GM12878 (cell line): Measurements from ENCODE around the gene SOX6. TPM values are rescaled to one million over a fixed set of nuclear protein-coding genes. Genes with fewer than 3 reads are reported as not detected.

Experiments
- ATAC-seq: fragments of 200-7000 bp; cut with Tn5 transposase; 3 replicates; pipeline ENCODE4 v1.9.1; 2020; ENCODE audit warnings: mild to moderate bottlenecking, moderate library complexity
- BruUV-seq: library from RNA; stranded (reverse); fragments of 400-500 nt; replicated peaks from 2 replicates; lab custom pipeline; 2021; lab: Mats Ljungman, UMichigan
- CTCF ChIA-PET: fragments of 300-600 bp; sonication (Branson Sonifier 250); formaldehyde crosslinking; extraction: SDS; loops from one replicate; lab custom pipeline; 2021; ENCODE audit warnings: inconsistent platforms; lab: Yijun Ruan, JAX
- POLR2A ChIA-PET: fragments of 350-600 bp; formaldehyde crosslinking; extraction: SDS; loops from one replicate; lab custom pipeline; 2021; ENCODE audit warnings: inconsistent platforms; lab: Charles Lee
- RAD21 ChIA-PET: fragments of 300-600 bp; sonication (Branson Sonifier 250); formaldehyde crosslinking; loops from one replicate; lab custom pipeline; 2023; ENCODE audit warnings: antibody characterized with exemption; ENCODE audit not compliant: unreplicated experiment; lab: Charles Lee
- SMC1A ChIA-PET: fragments of 300-600 bp; sonication (Branson Sonifier 250); formaldehyde crosslinking; loops from one replicate; lab custom pipeline; 2023; ENCODE audit not compliant: unreplicated experiment, uncharacterized antibody; lab: Charles Lee
- DNase-seq: peaks from one replicate; pipeline ENCODE4 v3.0.0-alpha.2; 2011; ENCODE audit warnings: low read depth, low spot score
- FAIRE-seq: peaks from 3 replicates; lab custom pipeline; 2011; peaks lifted over from hg19 to GRCh38; lab: Jason Lieb, UNC
- H2AFZ ChIP-seq: 2 replicates; pipeline ENCODE4 v1.6.0; 2011; ENCODE audit warnings: low read depth, low read length, control low read depth; ENCODE audit not compliant: control insufficient read depth
- H3K27ac ChIP-seq: 2 replicates; pipeline ENCODE4 v1.5.1; 2011; ENCODE audit warnings: control low read depth; ENCODE audit not compliant: control insufficient read depth, insufficient read depth
- H3K27me3 ChIP-seq, 2 experiments: replicated peaks in 1 of 2; 2 replicates each; pipeline versions ENCODE4 v1.6.0 to v1.6.1; 2011; ENCODE audit warnings: low read length in 1 of 2; ENCODE audit not compliant: control insufficient read depth in 2 of 2, insufficient read depth in 2 of 2
- H3K36me3 ChIP-seq, 2 experiments: 2 replicates each; pipeline ENCODE4 v1.5.1; 2011; ENCODE audit warnings: low read length in 1 of 2; ENCODE audit not compliant: control insufficient read depth in 2 of 2, insufficient read depth in 2 of 2
- H3K4me1 ChIP-seq: 2 replicates; pipeline ENCODE4 v1.6.1; 2011; ENCODE audit warnings: mild to moderate bottlenecking, low read length, moderate library complexity, mixed read lengths; ENCODE audit not compliant: control insufficient read depth, insufficient read depth
- H3K4me2 ChIP-seq: 2 replicates; pipeline ENCODE4 v1.6.0; 2011; ENCODE audit warnings: control low read depth; ENCODE audit not compliant: control insufficient read depth, insufficient read depth
- H3K4me3 ChIP-seq: fragments of 200-600 bp; sonication (generic); 2 replicates; pipeline ENCODE4 v1.5.1; 2016
- H3K79me2 ChIP-seq: 2 replicates; pipeline ENCODE4 v1.6.0; 2011; ENCODE audit warnings: low read length; ENCODE audit not compliant: control insufficient read depth, insufficient read depth
- H3K9ac ChIP-seq: 2 replicates; pipeline ENCODE4 v1.8.0; 2011; ENCODE audit warnings: low read length, control low read depth, mixed read lengths; ENCODE audit not compliant: control insufficient read depth, insufficient read depth
- H3K9me3 ChIP-seq: replicated peaks from 3 replicates; pipeline ENCODE4 v1.5.1; 2011; ENCODE audit warnings: mild to moderate bottlenecking, low read length; ENCODE audit not compliant: control insufficient read depth, insufficient read depth
- H4K20me1 ChIP-seq: 2 replicates; pipeline ENCODE4 v1.6.0; 2011; ENCODE audit not compliant: control insufficient read depth, insufficient read depth
- CEBPB ChIP-seq, 2 experiments: fragments of 150-350 bp in 1 of 2; IDR thresholded peaks; 2 replicates each; pipeline ENCODE4 v1.6.1; 2012 to 2014; ENCODE audit warnings: low read depth in 2 of 2, low read length in 2 of 2, borderline replicate concordance in 1 of 2, inconsistent platforms in 1 of 2
- CHD1 ChIP-seq: IDR thresholded peaks from 2 replicates; pipeline ENCODE4 v1.6.1; 2012; ENCODE audit warnings: low read depth, low read length, improper control_type of control experiment
- ETV6 ChIP-seq, 2 experiments: fragments of 450-650 bp in 1 of 2; IDR thresholded peaks in 1 of 2; conservative IDR thresholded peaks in 1 of 2; 2 replicates each; pipeline ENCODE4 v1.6.1; 2014; ENCODE audit warnings: antibody characterized with exemption in 1 of 2, borderline replicate concordance in 1 of 2, low read depth in 1 of 2, mild to moderate bottlenecking in 1 of 2, moderate library complexity in 1 of 2
- GATAD2B ChIP-seq: fragments of 450-650 bp; conservative IDR thresholded peaks from 2 replicates; pipeline ENCODE4 v1.6.1; 2017; ENCODE audit warnings: low read depth, mild to moderate bottlenecking, moderate library complexity
- KDM1A ChIP-seq: fragments of 200-600 bp; sonication (generic); IDR thresholded peaks from 2 replicates; pipeline ENCODE4 v1.6.1; 2016; ENCODE audit warnings: borderline replicate concordance
- POLR2AphosphoS2 ChIP-seq: IDR thresholded peaks from 2 replicates; pipeline ENCODE4 v1.6.1; 2011; ENCODE audit warnings: low read depth, mild to moderate bottlenecking, low read length, improper control_type of control experiment, moderate library complexity
- POU2F2 ChIP-seq: IDR thresholded peaks from 3 replicates; pipeline ENCODE4 v1.6.1; 2011; ENCODE audit warnings: low read depth, mild to moderate bottlenecking, low read length, borderline replicate concordance
- SRF ChIP-seq, 2 experiments: IDR thresholded peaks; 2 replicates each; pipeline ENCODE4 v1.6.1; 2011; ENCODE audit warnings: low read depth in 2 of 2, low read length in 2 of 2, mild to moderate bottlenecking in 1 of 2, moderate library complexity in 1 of 2
- TCF7 ChIP-seq: IDR thresholded peaks from 2 replicates; pipeline ENCODE4 v1.6.1; 2014; ENCODE audit warnings: antibody characterized with exemption, borderline replicate concordance
- WGBS: methylation state at CpG from one replicate; pipeline ENCODE4 v1.1.6; 2016; ENCODE audit warnings: low lambda C conversion rate; ENCODE audit not compliant: insufficient replicate concordance, insufficient coverage; ENCODE audit errors: missing lambda C conversion rate; 5-methylcytosine and 5-hydroxymethylcytosine counted together
- in situ Hi-C: fragments of 300-500 bp; cut with MboI; formaldehyde crosslinking; loops from 9 replicates; pipeline ENCODE4 v1.14.3; 2018; ENCODE audit warnings: mixed read lengths
- intact Hi-C: fragments of 100-400 bp; cut with micrococcal nuclease; formaldehyde crosslinking; loops from one replicate; pipeline ENCODE4 v1.14.2; 2022; ENCODE audit not compliant: unreplicated experiment
- polyA plus RNA-seq, 11 experiments: library from polyadenylated mRNA; depleted of rRNA in 4 of 11; unstranded in 6 of 11; stranded (reverse) in 5 of 11; fragments of >200 nt; fragmentation: Nextera tagmentation in 4 of 11; fragmentation: Illumina TruSeq in 1 of 11; extraction: Ambion mirVana in 4 of 11; extraction: Trizol in 1 of 11; gene quantifications; 1 replicate in 1 of 11; 2 replicates in 10 of 11; pipeline versions ENCODE4 v1.2.1 to v1.2.3, GENCODE V29; 2011 to 2016; ENCODE audit warnings: inconsistent platforms in 2 of 11, missing spikeins in 2 of 11, low read depth in 1 of 11
- total RNA-seq, 4 experiments: library from RNA; depleted of rRNA in 3 of 4; stranded (reverse); fragments of >200 nt in 3 of 4; fragmentation: Illumina TruSeq in 1 of 4; extraction: Trizol in 1 of 4; gene quantifications; 2 replicates each; pipeline versions ENCODE4 v1.2.1 to v1.2.3, GENCODE V29; 2013 to 2021
- TF ChIP-seq, protein P1 (sequence below): fragments of 450-650 bp; IDR thresholded peaks from 2 replicates; pipeline ENCODE4 v1.6.1; 2017; ENCODE audit warnings: low read depth, mild to moderate bottlenecking, moderate library complexity
- TF ChIP-seq, protein P2 (sequence below): IDR thresholded peaks from 2 replicates; pipeline ENCODE4 v1.6.1; 2012; ENCODE audit warnings: improper control_type of control experiment, low read depth, low read length; ENCODE audit not compliant: insufficient replicate concordance

SOX6 gene
- total and polyA plus RNA-seq, 10 of the 15 experiments (the other 5 are each of a cell fraction or from before 2014, with no cell fraction given) = 0.03 to 0.71 (median 0.29) TPM; not detected in 4

DNA sequence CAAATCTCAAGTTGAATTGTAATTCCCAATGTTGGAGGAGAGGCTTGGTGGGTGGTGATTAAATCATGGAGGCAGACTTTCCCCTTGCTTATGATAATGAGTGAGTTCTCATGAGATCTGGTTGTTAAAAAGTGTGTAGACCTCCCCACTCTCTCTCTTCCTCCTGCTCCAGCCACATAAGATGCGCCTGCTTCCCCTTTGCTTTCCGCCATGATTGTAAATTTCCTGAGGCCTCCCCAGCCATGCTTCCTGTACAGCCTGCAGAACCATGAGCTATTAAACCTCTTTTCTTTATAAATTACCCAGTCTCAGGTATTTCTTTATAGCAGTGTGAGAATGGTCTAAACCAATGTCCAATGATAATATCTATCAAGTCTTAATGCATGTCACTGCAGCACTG lies 34.2 kb downstream of the SOX6 start (continued):
- no peak for TF ChIP-seq CHD1

DNA sequence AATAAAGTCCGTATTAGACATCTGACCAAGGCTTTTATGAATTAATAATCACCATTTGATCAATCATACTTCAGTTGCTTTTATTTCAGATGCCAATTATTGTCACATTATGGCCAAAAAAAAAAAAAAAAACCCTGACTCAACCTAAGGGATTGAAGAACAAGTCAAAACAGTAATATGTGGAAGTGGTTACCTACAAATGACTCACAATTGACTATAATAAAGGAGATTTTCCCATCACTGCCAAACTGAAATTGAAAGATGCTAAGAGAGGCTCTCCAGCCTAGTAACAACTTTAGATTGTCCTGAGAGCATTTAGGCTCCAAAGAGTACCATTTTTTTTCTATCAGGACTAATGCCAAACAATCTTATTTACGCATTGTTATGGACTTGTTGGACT lies 35.2 kb downstream of the SOX6 start:
- FAIRE-seq = no peak
- no peaks in the 10 kb centered on the region for H3K79me2 ChIP-seq
- H3K4me3 ChIP-seq = no peak overlapping the region
- ATAC-seq = no peak
- in situ Hi-C loops (no loop called here), intact Hi-C loops (no loop called here)
- H3K9ac ChIP-seq = no peak overlapping the region
- H3K9me3 ChIP-seq = no peaks in the 10 kb centered on the region
- RAD21 ChIA-PET = no interaction called here
- H3K27me3 ChIP-seq = no peaks in the 10 kb centered on the region
- CTCF ChIA-PET = no interaction called here
- H3K36me3 ChIP-seq = no peaks in the 10 kb centered on the region
- no peaks in the 10 kb centered on the region for H4K20me1 ChIP-seq
- POLR2A ChIA-PET = no interaction called here
- no TSS peak for BruUV-seq
- H3K4me2 ChIP-seq = no peak overlapping the region
- H3K27ac ChIP-seq = no peak overlapping the region
- no peaks in the 10 kb centered on the region for H3K4me1 ChIP-seq
- TF ChIP-seq POU2F2 (no peak), CEBPB (IDR thresholded peaks at IDR 0.05; ENCODE audit: borderline replicate concordance in 1 of 2, low read depth in 2 of 2, low read length in 2 of 2) (no peak), POLR2AphosphoS2 (no peak), ETV6 (conservative IDR thresholded peaks at IDR 0.05 in 1 of 2, IDR thresholded peaks at IDR 0.05 in 1 of 2; ENCODE audit: borderline replicate concordance in 1 of 2, low read depth in 1 of 2) (no peak), SRF (IDR thresholded peaks at IDR 0.05; ENCODE audit: low read depth in 2 of 2, low read length in 2 of 2) (no peak), TCF7 (no peak), KDM1A (no peak), GATAD2B (no peak)
- TF ChIP-seq, protein P1, sequence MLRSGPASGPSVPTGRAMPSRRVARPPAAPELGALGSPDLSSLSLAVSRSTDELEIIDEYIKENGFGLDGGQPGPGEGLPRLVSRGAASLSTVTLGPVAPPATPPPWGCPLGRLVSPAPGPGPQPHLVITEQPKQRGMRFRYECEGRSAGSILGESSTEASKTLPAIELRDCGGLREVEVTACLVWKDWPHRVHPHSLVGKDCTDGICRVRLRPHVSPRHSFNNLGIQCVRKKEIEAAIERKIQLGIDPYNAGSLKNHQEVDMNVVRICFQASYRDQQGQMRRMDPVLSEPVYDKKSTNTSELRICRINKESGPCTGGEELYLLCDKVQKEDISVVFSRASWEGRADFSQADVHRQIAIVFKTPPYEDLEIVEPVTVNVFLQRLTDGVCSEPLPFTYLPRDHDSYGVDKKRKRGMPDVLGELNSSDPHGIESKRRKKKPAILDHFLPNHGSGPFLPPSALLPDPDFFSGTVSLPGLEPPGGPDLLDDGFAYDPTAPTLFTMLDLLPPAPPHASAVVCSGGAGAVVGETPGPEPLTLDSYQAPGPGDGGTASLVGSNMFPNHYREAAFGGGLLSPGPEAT = no peak
- TF ChIP-seq, protein P2, sequence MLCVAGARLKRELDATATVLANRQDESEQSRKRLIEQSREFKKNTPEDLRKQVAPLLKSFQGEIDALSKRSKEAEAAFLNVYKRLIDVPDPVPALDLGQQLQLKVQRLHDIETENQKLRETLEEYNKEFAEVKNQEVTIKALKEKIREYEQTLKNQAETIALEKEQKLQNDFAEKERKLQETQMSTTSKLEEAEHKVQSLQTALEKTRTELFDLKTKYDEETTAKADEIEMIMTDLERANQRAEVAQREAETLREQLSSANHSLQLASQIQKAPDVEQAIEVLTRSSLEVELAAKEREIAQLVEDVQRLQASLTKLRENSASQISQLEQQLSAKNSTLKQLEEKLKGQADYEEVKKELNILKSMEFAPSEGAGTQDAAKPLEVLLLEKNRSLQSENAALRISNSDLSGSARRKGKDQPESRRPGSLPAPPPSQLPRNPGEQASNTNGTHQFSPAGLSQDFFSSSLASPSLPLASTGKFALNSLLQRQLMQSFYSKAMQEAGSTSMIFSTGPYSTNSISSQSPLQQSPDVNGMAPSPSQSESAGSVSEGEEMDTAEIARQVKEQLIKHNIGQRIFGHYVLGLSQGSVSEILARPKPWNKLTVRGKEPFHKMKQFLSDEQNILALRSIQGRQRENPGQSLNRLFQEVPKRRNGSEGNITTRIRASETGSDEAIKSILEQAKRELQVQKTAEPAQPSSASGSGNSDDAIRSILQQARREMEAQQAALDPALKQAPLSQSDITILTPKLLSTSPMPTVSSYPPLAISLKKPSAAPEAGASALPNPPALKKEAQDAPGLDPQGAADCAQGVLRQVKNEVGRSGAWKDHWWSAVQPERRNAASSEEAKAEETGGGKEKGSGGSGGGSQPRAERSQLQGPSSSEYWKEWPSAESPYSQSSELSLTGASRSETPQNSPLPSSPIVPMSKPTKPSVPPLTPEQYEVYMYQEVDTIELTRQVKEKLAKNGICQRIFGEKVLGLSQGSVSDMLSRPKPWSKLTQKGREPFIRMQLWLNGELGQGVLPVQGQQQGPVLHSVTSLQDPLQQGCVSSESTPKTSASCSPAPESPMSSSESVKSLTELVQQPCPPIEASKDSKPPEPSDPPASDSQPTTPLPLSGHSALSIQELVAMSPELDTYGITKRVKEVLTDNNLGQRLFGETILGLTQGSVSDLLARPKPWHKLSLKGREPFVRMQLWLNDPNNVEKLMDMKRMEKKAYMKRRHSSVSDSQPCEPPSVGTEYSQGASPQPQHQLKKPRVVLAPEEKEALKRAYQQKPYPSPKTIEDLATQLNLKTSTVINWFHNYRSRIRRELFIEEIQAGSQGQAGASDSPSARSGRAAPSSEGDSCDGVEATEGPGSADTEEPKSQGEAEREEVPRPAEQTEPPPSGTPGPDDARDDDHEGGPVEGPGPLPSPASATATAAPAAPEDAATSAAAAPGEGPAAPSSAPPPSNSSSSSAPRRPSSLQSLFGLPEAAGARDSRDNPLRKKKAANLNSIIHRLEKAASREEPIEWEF = no peak
- TF ChIP-seq, all 136 proteins: peak for 0
- no peak overlapping the region for H2AFZ ChIP-seq
- no peak for DNase-seq
- SMC1A ChIA-PET = no interaction called here
- WGBS = 0% methylated on average over 2 of the region's 2 CpGs
